ENCODE measurements around the gene STAP1.
"Not testable (repeated sequence)": the region's sequence is repeated elsewhere in the genome, so short reads cannot be mapped to it uniquely, and the experiment has no call there.

The STAP1 gene

DNA sequence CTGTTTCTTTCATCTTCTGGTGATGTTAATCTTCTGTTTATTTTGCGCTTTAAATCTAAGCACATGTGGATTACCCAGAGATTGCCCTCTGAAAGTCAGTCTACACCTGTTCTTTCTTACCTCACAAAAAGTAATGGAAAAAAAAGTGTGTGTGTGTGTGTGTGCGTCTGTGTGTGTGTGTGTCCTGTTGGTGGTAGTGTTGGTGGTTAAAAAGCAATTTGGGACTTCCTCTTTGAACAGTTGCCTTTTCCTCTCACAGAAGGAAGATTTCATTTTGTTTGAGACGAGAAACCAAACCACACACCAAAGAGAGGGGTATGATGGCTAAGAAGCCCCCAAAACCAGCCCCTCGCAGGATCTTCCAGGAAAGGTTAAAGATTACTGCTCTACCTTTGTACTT is at the start of gene STAP1:
Gene STAP1 (plus strand): TSS at position 235 of the 400 bp plus-strand sequence. CDS start 83 bp downstream, at position 318.
- H3K4me3 ChIP-seq (ENCODE audit: control insufficient read depth, low read depth, low read length) = no peak within 1 kb of the TSS
- DNase-seq (ENCODE audit: low read depth) = no peak

GRCh38 chr4:67512501-67512900 is 46.0 kb upstream of the STAP1 start:
- TF ChIP-seq, protein P1, sequence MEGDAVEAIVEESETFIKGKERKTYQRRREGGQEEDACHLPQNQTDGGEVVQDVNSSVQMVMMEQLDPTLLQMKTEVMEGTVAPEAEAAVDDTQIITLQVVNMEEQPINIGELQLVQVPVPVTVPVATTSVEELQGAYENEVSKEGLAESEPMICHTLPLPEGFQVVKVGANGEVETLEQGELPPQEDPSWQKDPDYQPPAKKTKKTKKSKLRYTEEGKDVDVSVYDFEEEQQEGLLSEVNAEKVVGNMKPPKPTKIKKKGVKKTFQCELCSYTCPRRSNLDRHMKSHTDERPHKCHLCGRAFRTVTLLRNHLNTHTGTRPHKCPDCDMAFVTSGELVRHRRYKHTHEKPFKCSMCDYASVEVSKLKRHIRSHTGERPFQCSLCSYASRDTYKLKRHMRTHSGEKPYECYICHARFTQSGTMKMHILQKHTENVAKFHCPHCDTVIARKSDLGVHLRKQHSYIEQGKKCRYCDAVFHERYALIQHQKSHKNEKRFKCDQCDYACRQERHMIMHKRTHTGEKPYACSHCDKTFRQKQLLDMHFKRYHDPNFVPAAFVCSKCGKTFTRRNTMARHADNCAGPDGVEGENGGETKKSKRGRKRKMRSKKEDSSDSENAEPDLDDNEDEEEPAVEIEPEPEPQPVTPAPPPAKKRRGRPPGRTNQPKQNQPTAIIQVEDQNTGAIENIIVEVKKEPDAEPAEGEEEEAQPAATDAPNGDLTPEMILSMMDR (IDR thresholded peaks at IDR 0.05; ENCODE audit: control insufficient read depth, insufficient read depth, low read depth, low read length, missing control alignments) = no peak
- H3K4me3 ChIP-seq (ENCODE audit: control insufficient read depth, low read depth, low read length) = no peak overlapping the region
- DNase-seq (ENCODE audit: low read depth) = no peak

More for the DNA sequence above, at the start of gene STAP1:
- TF ChIP-seq, protein P1 (IDR thresholded peaks at IDR 0.05; ENCODE audit: control insufficient read depth, insufficient read depth, low read depth, low read length, missing control alignments) = no peak

DNA sequence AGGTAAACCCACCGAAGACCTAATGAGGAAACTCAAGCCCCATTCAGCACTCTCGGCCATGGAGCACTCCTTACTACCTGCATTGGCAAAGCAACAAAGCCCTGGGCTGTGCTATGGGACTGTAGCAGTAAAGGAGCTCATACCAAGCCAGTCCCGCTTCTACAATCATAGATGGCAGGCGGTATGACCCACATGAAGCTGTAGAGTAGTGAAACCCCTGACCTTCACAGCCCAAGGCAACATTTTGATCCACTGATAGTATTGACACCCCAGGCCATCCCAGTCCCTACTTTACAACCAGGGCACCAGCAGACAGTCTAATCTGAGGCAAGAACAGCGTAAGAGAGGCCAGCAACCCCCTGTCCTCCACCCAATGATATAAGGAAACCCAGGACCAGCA is 38.4 kb upstream of the STAP1 start:
- TF ChIP-seq, protein P1 (IDR thresholded peaks at IDR 0.05; ENCODE audit: control insufficient read depth, insufficient read depth, low read depth, low read length, missing control alignments) = no peak
- no peak for DNase-seq (ENCODE audit: low read depth)
- H3K4me3 ChIP-seq (ENCODE audit: control insufficient read depth, low read depth, low read length) = no peak overlapping the region

GRCh38 chr4:67521506-67521905 is 37.0 kb upstream of the STAP1 start:
- H3K4me3 ChIP-seq (ENCODE audit: control insufficient read depth, low read depth, low read length) = no peak overlapping the region
- no peak for DNase-seq (ENCODE audit: low read depth)
- TF ChIP-seq, protein P1 (IDR thresholded peaks at IDR 0.05; ENCODE audit: control insufficient read depth, insufficient read depth, low read depth, low read length, missing control alignments) = no peak

GRCh38 chr4:67522230-67522629 is 36.3 kb upstream of the STAP1 start:
- TF ChIP-seq, protein P1 (IDR thresholded peaks at IDR 0.05; ENCODE audit: control insufficient read depth, insufficient read depth, low read depth, low read length, missing control alignments) = no peak
- DNase-seq (ENCODE audit: low read depth) = no peak
- H3K4me3 ChIP-seq (ENCODE audit: control insufficient read depth, low read depth, low read length) = no peak overlapping the region

- no peak overlapping the region for H3K4me3 ChIP-seq (ENCODE audit: control insufficient read depth, low read depth, low read length)
- TF ChIP-seq, protein P1 (IDR thresholded peaks at IDR 0.05; ENCODE audit: control insufficient read depth, insufficient read depth, low read depth, low read length, missing control alignments) = no peak
- no peak for DNase-seq (ENCODE audit: low read depth)
Measured at GRCh38 chr4:67522851-67523671, 35.5 kb upstream of the STAP1 start.

- not testable (repeated sequence) for DNase-seq (ENCODE audit: low read depth); H3K4me3 ChIP-seq (ENCODE audit: control insufficient read depth, low read depth, low read length)
Measured at GRCh38 chr4:67524140-67524539, 34.4 kb upstream of the STAP1 start.

Measured in AG09309 (cell line).